ENCODE measurements around the gene SMC2.

DNA sequence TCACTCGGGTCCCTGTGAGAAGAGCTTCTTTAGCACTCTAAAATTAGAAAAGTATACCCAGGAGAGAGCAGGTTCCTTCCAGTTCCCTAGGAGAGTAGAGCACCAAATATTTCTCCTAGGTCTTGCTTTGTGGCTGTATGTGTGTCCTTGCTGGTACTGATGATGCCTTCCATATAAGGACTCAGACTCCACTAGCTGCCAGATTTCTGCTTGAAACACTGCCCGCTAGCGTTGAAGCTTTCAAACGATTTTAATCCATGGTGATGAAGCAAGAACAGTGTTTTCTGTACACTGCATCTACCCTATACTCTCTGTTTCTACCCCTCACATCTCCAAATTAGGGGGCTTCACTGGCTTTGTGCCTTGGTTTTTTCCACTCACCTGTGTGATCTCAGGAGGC, 2.4 kb upstream of the SMC2 start:
- TF ChIP-seq, protein P1, sequence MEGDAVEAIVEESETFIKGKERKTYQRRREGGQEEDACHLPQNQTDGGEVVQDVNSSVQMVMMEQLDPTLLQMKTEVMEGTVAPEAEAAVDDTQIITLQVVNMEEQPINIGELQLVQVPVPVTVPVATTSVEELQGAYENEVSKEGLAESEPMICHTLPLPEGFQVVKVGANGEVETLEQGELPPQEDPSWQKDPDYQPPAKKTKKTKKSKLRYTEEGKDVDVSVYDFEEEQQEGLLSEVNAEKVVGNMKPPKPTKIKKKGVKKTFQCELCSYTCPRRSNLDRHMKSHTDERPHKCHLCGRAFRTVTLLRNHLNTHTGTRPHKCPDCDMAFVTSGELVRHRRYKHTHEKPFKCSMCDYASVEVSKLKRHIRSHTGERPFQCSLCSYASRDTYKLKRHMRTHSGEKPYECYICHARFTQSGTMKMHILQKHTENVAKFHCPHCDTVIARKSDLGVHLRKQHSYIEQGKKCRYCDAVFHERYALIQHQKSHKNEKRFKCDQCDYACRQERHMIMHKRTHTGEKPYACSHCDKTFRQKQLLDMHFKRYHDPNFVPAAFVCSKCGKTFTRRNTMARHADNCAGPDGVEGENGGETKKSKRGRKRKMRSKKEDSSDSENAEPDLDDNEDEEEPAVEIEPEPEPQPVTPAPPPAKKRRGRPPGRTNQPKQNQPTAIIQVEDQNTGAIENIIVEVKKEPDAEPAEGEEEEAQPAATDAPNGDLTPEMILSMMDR (IDR thresholded peaks at IDR 0.05) = no peak
- TF ChIP-seq NR3C1 (IDR thresholded peaks at IDR 0.05) (no peak), RAD21 (conservative IDR thresholded peaks at IDR 0.05 in 1 of 2, IDR thresholded peaks at IDR 0.05 in 1 of 2) (no peak), FOSL2 (IDR thresholded peaks at IDR 0.05) (no peak), FOSL2 (CRISPR knock-in tag; IDR thresholded peaks at IDR 0.05) (no peak)
- TF ChIP-seq, protein P2, sequence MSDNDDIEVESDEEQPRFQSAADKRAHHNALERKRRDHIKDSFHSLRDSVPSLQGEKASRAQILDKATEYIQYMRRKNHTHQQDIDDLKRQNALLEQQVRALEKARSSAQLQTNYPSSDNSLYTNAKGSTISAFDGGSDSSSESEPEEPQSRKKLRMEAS (IDR thresholded peaks at IDR 0.05) = no peak

Data from A549 (cell line).